OCI-LY7 (cell line): ENCODE data around the gene SERINC1. TPM values are rescaled to one million over a fixed set of nuclear protein-coding genes. Genes with fewer than 3 reads are reported as not detected.

Experiments
- BruUV-seq: library from RNA; stranded (reverse); fragments of 400-500 nt; replicated peaks from 2 replicates; lab custom pipeline; 2021; lab: Mats Ljungman, UMichigan
- CTCF ChIA-PET: fragments of 300-600 bp; sonication (Branson Sonifier 250); formaldehyde crosslinking; loops from one replicate; lab custom pipeline; 2022; ENCODE audit warnings: antibody characterized with exemption; ENCODE audit not compliant: unreplicated experiment; lab: Charles Lee
- POLR2A ChIA-PET: fragments of 300-600 bp; sonication (Branson Sonifier 250); formaldehyde crosslinking; loops from one replicate; lab custom pipeline; 2022; ENCODE audit warnings: antibody characterized with exemption; lab: Charles Lee
- DNase-seq: peaks from one replicate; pipeline ENCODE4 v3.0.0-alpha.2; 2015; ENCODE audit warnings: low spot score
- H2AFZ ChIP-seq: fragments of 200-600 bp; sonication (generic), shearing (Covaris generic); 2 replicates; pipeline ENCODE4 v1.6.1; 2014; ENCODE audit warnings: mild to moderate bottlenecking, antibody characterized with exemption, low read length, moderate library complexity
- H3K27ac ChIP-seq: fragments of 200-600 bp; sonication (generic); 2 replicates; pipeline ENCODE4 v1.5.1; 2014; ENCODE audit warnings: mixed run types, low read depth, mild to moderate bottlenecking, moderate library complexity, low read length, inconsistent platforms; ENCODE audit not compliant: poor library complexity, severe bottlenecking
- H3K36me3 ChIP-seq: fragments of 200-600 bp; sonication (generic); 2 replicates; pipeline ENCODE4 v1.6.1; 2014; ENCODE audit warnings: mild to moderate bottlenecking, antibody characterized with exemption, low read length, moderate library complexity, mixed read lengths; ENCODE audit not compliant: insufficient read depth
- H3K4me1 ChIP-seq: fragments of 200-600 bp; sonication (generic); 2 replicates; pipeline ENCODE4 v1.5.1; 2014; ENCODE audit warnings: mild to moderate bottlenecking, low read length; ENCODE audit not compliant: insufficient read depth, poor library complexity, severe bottlenecking
- H3K4me2 ChIP-seq: fragments of 200-600 bp; sonication (generic); 2 replicates; pipeline ENCODE4 v1.6.1; 2014; ENCODE audit warnings: mild to moderate bottlenecking, low read length
- H3K4me3 ChIP-seq: fragments of 200-600 bp; sonication (generic); 2 replicates; pipeline ENCODE4 v1.5.1; 2014; ENCODE audit warnings: mild to moderate bottlenecking, low read depth, low read length; ENCODE audit not compliant: poor library complexity, severe bottlenecking
- H3K79me2 ChIP-seq: fragments of 200-600 bp; sonication (generic); 2 replicates; pipeline ENCODE4 v1.6.1; 2016; ENCODE audit warnings: low read depth, mild to moderate bottlenecking, low read length, moderate library complexity, mixed read lengths; ENCODE audit not compliant: insufficient read depth
- H3K9me2 ChIP-seq: fragments of 200-600 bp; sonication (generic); 2 replicates; pipeline ENCODE4 v1.6.1; 2016; ENCODE audit warnings: mild to moderate bottlenecking, low read length, mixed read lengths; ENCODE audit not compliant: insufficient read depth
- H3K9me3 ChIP-seq: fragments of 200-600 bp; sonication (generic); 2 replicates; pipeline ENCODE4 v1.6.1; 2014; ENCODE audit warnings: mild to moderate bottlenecking, mixed run types, low read length, mixed read lengths
- H4K20me1 ChIP-seq: fragments of 200-600 bp; sonication (generic); 2 replicates; pipeline ENCODE4 v1.6.1; 2014; ENCODE audit warnings: mild to moderate bottlenecking, antibody characterized with exemption, low read length, moderate library complexity, mixed read lengths; ENCODE audit not compliant: insufficient read depth
- CTCF ChIP-seq: fragments of 200-600 bp; sonication (generic); conservative IDR thresholded peaks from 2 replicates; pipeline ENCODE4 v1.5.1; 2014; ENCODE audit warnings: mild to moderate bottlenecking, antibody characterized with exemption, low read length, moderate library complexity, mixed read lengths
- EZH2phosphoT487 ChIP-seq: fragments of 200-600 bp; sonication (generic); IDR thresholded peaks from 2 replicates; pipeline ENCODE4 v1.6.1; 2018; ENCODE audit warnings: low read depth, borderline replicate concordance, mild to moderate bottlenecking, mixed run types, antibody characterized with exemption, low read length, moderate library complexity, mixed read lengths
- intact Hi-C: fragments of 100-400 bp; cut with micrococcal nuclease; formaldehyde crosslinking; loops from one replicate; pipeline ENCODE4 v1.10.0; 2022; ENCODE audit not compliant: unreplicated experiment
- total RNA-seq, 2 experiments: library from RNA; depleted of rRNA in 1 of 2; stranded (reverse); fragments of >200 nt in 1 of 2; shearing (Covaris generic) in 1 of 2; gene quantifications; 2 replicates each; pipeline ENCODE4 v1.2.3, GENCODE V29; 2014 to 2022

SERINC1 gene
- total RNA-seq, 2 experiments from 2014 or later, result 12.8 to 26.0 TPM

GRCh38 chr6:122400462-122401089, 71.0 kb downstream of the SERINC1 start:
- H3K9me3 ChIP-seq, result no peaks in the 10 kb centered on the region; the same call in 1 of the 2 replicates
- H3K36me3 ChIP-seq, result 0 out of 2 replicates have a peak, but pooled peaks cover 22% of the 10 kb centered on the region
- TF ChIP-seq EZH2phosphoT487, result no peak
- no peak for TF ChIP-seq CTCF
- no peak overlapping the region for H3K27ac ChIP-seq
- peak overlapping the region; percentile 100 for H3K4me3 ChIP-seq
- DNase-seq, result peak; percentile 10
- TSS peak; percentile 62 for BruUV-seq
- H4K20me1 ChIP-seq, result peaks cover 15% of the 10 kb centered on the region
- H3K4me1 ChIP-seq, result peaks cover 22% of the 10 kb centered on the region
- H3K4me2 ChIP-seq, result peak overlapping the region; percentile 99
- POLR2A ChIA-PET, result interaction anchor here (1.1 kb wide), 1 partner anchor 11 kb away, joined by 5 read pairs; no protein-coding TSS in a partner anchor
- CTCF ChIA-PET, result no interaction called here
- H3K79me2 ChIP-seq, result peaks cover 56% of the 10 kb centered on the region
- H2AFZ ChIP-seq, result peak overlapping the region; percentile 93; the same call in 1 of the 2 replicates
- no peaks in the 10 kb centered on the region; the same call in 1 of the 2 replicates for H3K9me2 ChIP-seq
- intact Hi-C loops, result no loop called here

- Histone ChIP-seq H3K4me3 (peak overlapping the region; percentile 100), H3K9me2 (no peaks in the 10 kb centered on the region; the same call in 1 of the 2 replicates), H4K20me1 (peaks cover 15% of the 10 kb centered on the region), H2AFZ (peak overlapping the region; percentile 93; the same call in 1 of the 2 replicates), H3K4me1 (peaks cover 22% of the 10 kb centered on the region), H3K27ac (peak overlapping the region; percentile 67), H3K79me2 (peaks cover 51% of the 10 kb centered on the region), H3K4me2 (peak overlapping the region; percentile 99), H3K36me3 (0 out of 2 replicates have a peak, but pooled peaks cover 17% of the 10 kb centered on the region), H3K9me3 (no peaks in the 10 kb centered on the region; the same call in 1 of the 2 replicates)
- no peak for DNase-seq
- TF ChIP-seq EZH2phosphoT487 (no peak), CTCF (no peak)
- intact Hi-C loops, result no loop called here
- ChIA-PET POLR2A (interaction anchor here (1.5 kb wide), 1 partner anchor 17 kb away, joined by 5 read pairs; no protein-coding TSS in a partner anchor), CTCF (no interaction called here)
- BruUV-seq, result no TSS peak
Observed at GRCh38 chr6:122400121-122400450, 71.5 kb downstream of the SERINC1 start.
